OCI-LY7 (cell line): ENCODE measurements around the gene DGCR2. TPM values are rescaled to one million over a fixed set of nuclear protein-coding genes. Genes with fewer than 3 reads are reported as not detected.

Experiments used
- BruUV-seq: library from RNA; stranded (reverse); fragments of 400-500 nt; replicated peaks from 2 replicates; lab custom pipeline; 2021; lab: Mats Ljungman, UMichigan
- CTCF ChIA-PET: fragments of 300-600 bp; sonication (Branson Sonifier 250); formaldehyde crosslinking; loops from one replicate; lab custom pipeline; 2022; ENCODE audit warnings: antibody characterized with exemption; ENCODE audit not compliant: unreplicated experiment; lab: Charles Lee
- POLR2A ChIA-PET: fragments of 300-600 bp; sonication (Branson Sonifier 250); formaldehyde crosslinking; loops from one replicate; lab custom pipeline; 2022; ENCODE audit warnings: antibody characterized with exemption; lab: Charles Lee
- DNase-seq: peaks from one replicate; pipeline ENCODE4 v3.0.0-alpha.2; 2015; ENCODE audit warnings: low spot score
- H2AFZ ChIP-seq: fragments of 200-600 bp; sonication (generic), shearing (Covaris generic); 2 replicates; pipeline ENCODE4 v1.6.1; 2014; ENCODE audit warnings: mild to moderate bottlenecking, antibody characterized with exemption, low read length, moderate library complexity
- H3K27ac ChIP-seq: fragments of 200-600 bp; sonication (generic); 2 replicates; pipeline ENCODE4 v1.5.1; 2014; ENCODE audit warnings: mixed run types, low read depth, mild to moderate bottlenecking, moderate library complexity, low read length, inconsistent platforms; ENCODE audit not compliant: poor library complexity, severe bottlenecking
- H3K36me3 ChIP-seq: fragments of 200-600 bp; sonication (generic); 2 replicates; pipeline ENCODE4 v1.6.1; 2014; ENCODE audit warnings: mild to moderate bottlenecking, antibody characterized with exemption, low read length, moderate library complexity, mixed read lengths; ENCODE audit not compliant: insufficient read depth
- H3K4me1 ChIP-seq: fragments of 200-600 bp; sonication (generic); 2 replicates; pipeline ENCODE4 v1.5.1; 2014; ENCODE audit warnings: mild to moderate bottlenecking, low read length; ENCODE audit not compliant: insufficient read depth, poor library complexity, severe bottlenecking
- H3K4me2 ChIP-seq: fragments of 200-600 bp; sonication (generic); 2 replicates; pipeline ENCODE4 v1.6.1; 2014; ENCODE audit warnings: mild to moderate bottlenecking, low read length
- H3K4me3 ChIP-seq: fragments of 200-600 bp; sonication (generic); 2 replicates; pipeline ENCODE4 v1.5.1; 2014; ENCODE audit warnings: mild to moderate bottlenecking, low read depth, low read length; ENCODE audit not compliant: poor library complexity, severe bottlenecking
- H3K79me2 ChIP-seq: fragments of 200-600 bp; sonication (generic); 2 replicates; pipeline ENCODE4 v1.6.1; 2016; ENCODE audit warnings: low read depth, mild to moderate bottlenecking, low read length, moderate library complexity, mixed read lengths; ENCODE audit not compliant: insufficient read depth
- H3K9me2 ChIP-seq: fragments of 200-600 bp; sonication (generic); 2 replicates; pipeline ENCODE4 v1.6.1; 2016; ENCODE audit warnings: mild to moderate bottlenecking, low read length, mixed read lengths; ENCODE audit not compliant: insufficient read depth
- H3K9me3 ChIP-seq: fragments of 200-600 bp; sonication (generic); 2 replicates; pipeline ENCODE4 v1.6.1; 2014; ENCODE audit warnings: mild to moderate bottlenecking, mixed run types, low read length, mixed read lengths
- H4K20me1 ChIP-seq: fragments of 200-600 bp; sonication (generic); 2 replicates; pipeline ENCODE4 v1.6.1; 2014; ENCODE audit warnings: mild to moderate bottlenecking, antibody characterized with exemption, low read length, moderate library complexity, mixed read lengths; ENCODE audit not compliant: insufficient read depth
- CTCF ChIP-seq: fragments of 200-600 bp; sonication (generic); conservative IDR thresholded peaks from 2 replicates; pipeline ENCODE4 v1.5.1; 2014; ENCODE audit warnings: mild to moderate bottlenecking, antibody characterized with exemption, low read length, moderate library complexity, mixed read lengths
- EZH2phosphoT487 ChIP-seq: fragments of 200-600 bp; sonication (generic); IDR thresholded peaks from 2 replicates; pipeline ENCODE4 v1.6.1; 2018; ENCODE audit warnings: low read depth, borderline replicate concordance, mild to moderate bottlenecking, mixed run types, antibody characterized with exemption, low read length, moderate library complexity, mixed read lengths
- intact Hi-C: fragments of 100-400 bp; cut with micrococcal nuclease; formaldehyde crosslinking; loops from one replicate; pipeline ENCODE4 v1.10.0; 2022; ENCODE audit not compliant: unreplicated experiment
- total RNA-seq, 2 experiments: library from RNA; depleted of rRNA in 1 of 2; stranded (reverse); fragments of >200 nt in 1 of 2; shearing (Covaris generic) in 1 of 2; gene quantifications; 2 replicates each; pipeline ENCODE4 v1.2.3, GENCODE V29; 2014 to 2022

The DGCR2 gene
- total RNA-seq, 2 experiments from 2014 or later, result 27.6 to 29.7 TPM

- no TSS peak for BruUV-seq
- no peak for TF ChIP-seq EZH2phosphoT487
- TF ChIP-seq CTCF, result no peak
- intact Hi-C loops, result no loop called here
- CTCF ChIA-PET, result no interaction called here
- POLR2A ChIA-PET, result no interaction called here
- Histone ChIP-seq H3K9me3 (no peaks in the 10 kb centered on the region), H3K4me3 (no peak overlapping the region), H3K79me2 (no peaks in the 10 kb centered on the region), H3K27ac (no peak overlapping the region), H2AFZ (no peak overlapping the region), H3K9me2 (no peaks in the 10 kb centered on the region), H4K20me1 (no peaks in the 10 kb centered on the region), H3K4me2 (no peak overlapping the region), H3K36me3 (no peaks in the 10 kb centered on the region), H3K4me1 (no peaks in the 10 kb centered on the region)
- DNase-seq, result no peak
Observed at GRCh38 chr22:18997306-18997924, 124.8 kb downstream of the DGCR2 start.

GRCh38 chr22:18996376-18996900 is 125.8 kb downstream of the DGCR2 start:
- intact Hi-C loops, result no loop called here
- POLR2A ChIA-PET, result no interaction called here

More at GRCh38 chr22:18996376-18996900, 125.8 kb downstream of the DGCR2 start:
- H3K79me2 ChIP-seq, result no peaks in the 10 kb centered on the region
- H3K27ac ChIP-seq, result no peak overlapping the region
- no TSS peak for BruUV-seq
- no peaks in the 10 kb centered on the region for H3K4me1 ChIP-seq
- TF ChIP-seq CTCF (no peak), EZH2phosphoT487 (no peak)
- H4K20me1 ChIP-seq, result no peaks in the 10 kb centered on the region
- H3K4me3 ChIP-seq, result no peak overlapping the region
- H2AFZ ChIP-seq, result no peak overlapping the region
- no peaks in the 10 kb centered on the region for H3K36me3 ChIP-seq
- CTCF ChIA-PET, result no interaction called here
- no peak for DNase-seq
- H3K9me3 ChIP-seq, result no peaks in the 10 kb centered on the region
- H3K4me2 ChIP-seq, result no peak overlapping the region
- no peaks in the 10 kb centered on the region for H3K9me2 ChIP-seq
